Panc1 (cell line): Measurements from ENCODE around the gene HLCS. TPM values are rescaled to one million over a fixed set of nuclear protein-coding genes. Genes with fewer than 3 reads are reported as not detected.

Experiments used
- ATAC-seq: fragments of 200-7000 bp; cut with Tn5 transposase; 2 replicates; pipeline ENCODE4 v1.9.1; 2020; ENCODE audit warnings: mild to moderate bottlenecking, moderate library complexity
- BruUV-seq: library from RNA; stranded (reverse); fragments of 400-500 nt; replicated peaks from 2 replicates; lab custom pipeline; 2021; lab: Mats Ljungman, UMichigan
- CTCF ChIA-PET: fragments of 300-600 bp; sonication (Branson Sonifier 250); formaldehyde crosslinking; loops from one replicate; lab custom pipeline; 2022; ENCODE audit warnings: antibody characterized with exemption; lab: Charles Lee
- POLR2A ChIA-PET: fragments of 300-600 bp; sonication (Branson Sonifier 250); formaldehyde crosslinking; loops from one replicate; lab custom pipeline; 2022; ENCODE audit warnings: antibody characterized with exemption; lab: Charles Lee
- DNase-seq: peaks from one replicate; pipeline ENCODE4 v3.0.0-alpha.2; 2010; ENCODE audit warnings: low read depth, low spot score
- H3K27ac ChIP-seq: 2 replicates; pipeline ENCODE4 v1.5.1; 2011; ENCODE audit warnings: mild to moderate bottlenecking, low read length, inconsistent platforms
- H3K27me3 ChIP-seq: fragments of 200-500 bp; sonication (Bioruptor generic); 2 replicates; pipeline ENCODE4 v1.6.0; 2014; ENCODE audit warnings: low read length, inconsistent platforms; ENCODE audit not compliant: control insufficient read depth, insufficient read depth
- H3K36me3 ChIP-seq: fragments of 200-500 bp; sonication (Bioruptor generic); 2 replicates; pipeline ENCODE4 v1.5.1; 2014; ENCODE audit warnings: inconsistent platforms, mild to moderate bottlenecking, low read length, moderate library complexity; ENCODE audit not compliant: control insufficient read depth, insufficient read depth
- H3K4me1 ChIP-seq: 2 replicates; pipeline ENCODE4 v1.5.1; 2011; ENCODE audit warnings: inconsistent platforms, mild to moderate bottlenecking, low read length, moderate library complexity; ENCODE audit not compliant: control insufficient read depth, insufficient read depth
- H3K4me3 ChIP-seq, 2 experiments: 2 replicates each; pipeline ENCODE4 v1.5.1; 2011 to 2012; ENCODE audit warnings: low read depth in 2 of 2, low read length in 2 of 2, mild to moderate bottlenecking in 2 of 2, inconsistent platforms in 1 of 2, moderate library complexity in 1 of 2
- H3K9me3 ChIP-seq: fragments of 200-500 bp; sonication (Bioruptor generic); 2 replicates; pipeline ENCODE4 v1.5.1; 2014; ENCODE audit warnings: low read depth, mild to moderate bottlenecking, inconsistent platforms, low read length, moderate library complexity; ENCODE audit not compliant: control insufficient read depth, insufficient read depth
- CTCF ChIP-seq: fragments of 450-650 bp; IDR thresholded peaks from 2 replicates; pipeline ENCODE4 v1.5.1; 2017; ENCODE audit warnings: mild to moderate bottlenecking
- POLR2AphosphoS5 ChIP-seq: IDR thresholded peaks from 2 replicates; pipeline ENCODE4 v1.6.1; 2012; ENCODE audit warnings: mild to moderate bottlenecking, low read depth, low read length, moderate library complexity
- REST ChIP-seq, 2 experiments: IDR thresholded peaks; 2 replicates each; pipeline ENCODE4 v1.6.1; 2011 to 2012; ENCODE audit warnings: low read depth in 2 of 2, control low read depth in 1 of 2, low read length in 1 of 2, mild to moderate bottlenecking in 1 of 2, moderate library complexity in 1 of 2; ENCODE audit not compliant: insufficient read depth in 1 of 2
- SIN3A ChIP-seq: IDR thresholded peaks from 2 replicates; pipeline ENCODE4 v1.6.1; 2012; ENCODE audit warnings: low read depth, mild to moderate bottlenecking, low read length, moderate library complexity, borderline replicate concordance; ENCODE audit not compliant: insufficient read depth
- TCF7L2 ChIP-seq: IDR thresholded peaks from 2 replicates; pipeline ENCODE4 v1.6.1; 2011; ENCODE audit warnings: mild to moderate bottlenecking, low read depth, low read length, inconsistent platforms
- in situ Hi-C: cut with HindIII; loops from 2 replicates; pipeline ENCODE4 v1.10.0; 2016; ENCODE audit warnings: low sequenced_read_pairs, low pct_unique_long_range_greater_than_20kb
- intact Hi-C: fragments of 100-400 bp; cut with micrococcal nuclease; formaldehyde crosslinking; loops from one replicate; pipeline ENCODE4 v1.10.0; 2022; ENCODE audit not compliant: unreplicated experiment
- total RNA-seq: library from RNA; stranded (reverse); gene quantifications from one replicate; pipeline ENCODE4 v1.2.1, GENCODE V29; 2021; ENCODE audit not compliant: unreplicated experiment

The HLCS gene
- total RNA-seq, 1 experiment from 2014 or later: 15.3 TPM

DNA sequence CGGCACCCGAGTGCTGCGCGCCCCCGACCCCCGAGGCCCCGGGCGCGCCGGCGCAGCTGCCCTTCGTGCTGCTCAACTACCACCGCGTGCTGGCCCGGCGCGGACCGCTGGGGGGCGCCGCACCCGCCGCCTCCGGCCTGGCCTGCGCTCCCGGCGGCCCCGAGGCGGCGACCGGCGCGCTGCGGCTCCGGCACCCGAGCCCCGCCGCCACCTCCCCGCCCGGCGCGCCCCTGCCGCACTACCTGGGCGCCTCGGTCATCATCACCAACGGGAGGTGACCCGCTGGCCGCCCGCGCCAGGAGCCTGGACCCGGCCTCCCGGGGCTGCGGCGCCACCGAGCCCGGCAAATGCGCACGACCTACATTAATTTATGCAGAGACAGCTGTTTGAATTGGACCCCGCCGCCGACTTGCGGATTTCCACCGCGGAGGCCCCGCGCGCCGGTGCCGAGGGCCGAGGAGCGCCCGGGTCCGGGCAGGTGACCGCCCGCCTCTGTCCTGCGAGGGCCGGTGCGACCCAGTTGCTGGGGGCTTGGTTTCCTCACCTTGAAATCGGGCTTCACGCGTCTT lies 218.6 kb downstream of the HLCS start:
- in situ Hi-C loops: no loop called here
- BruUV-seq: no TSS peak
- no peak for DNase-seq
- Histone ChIP-seq H3K4me3 (peak overlapping the region; percentile 40 to 42), H3K27ac (peak overlapping the region; percentile 39), H3K36me3 (no peaks in the 10 kb centered on the region), H3K9me3 (no peaks in the 10 kb centered on the region), H3K4me1 (0 out of 2 replicates have a peak, but pooled peaks cover 3% of the 10 kb centered on the region), H3K27me3 (no peaks in the 10 kb centered on the region)
- CTCF ChIA-PET: interaction anchor here (0.6 to 0.9 kb wide), 3 partner anchors 11 to 180 kb away, joined by 3 to 9 read pairs (median 3); no protein-coding TSS in a partner anchor
- peak; percentile 97 for ATAC-seq
- TF ChIP-seq CTCF (peak; percentile 87), POLR2AphosphoS5 (no peak)
- POLR2A ChIA-PET: no interaction called here
- intact Hi-C loops: no loop called here

DNA sequence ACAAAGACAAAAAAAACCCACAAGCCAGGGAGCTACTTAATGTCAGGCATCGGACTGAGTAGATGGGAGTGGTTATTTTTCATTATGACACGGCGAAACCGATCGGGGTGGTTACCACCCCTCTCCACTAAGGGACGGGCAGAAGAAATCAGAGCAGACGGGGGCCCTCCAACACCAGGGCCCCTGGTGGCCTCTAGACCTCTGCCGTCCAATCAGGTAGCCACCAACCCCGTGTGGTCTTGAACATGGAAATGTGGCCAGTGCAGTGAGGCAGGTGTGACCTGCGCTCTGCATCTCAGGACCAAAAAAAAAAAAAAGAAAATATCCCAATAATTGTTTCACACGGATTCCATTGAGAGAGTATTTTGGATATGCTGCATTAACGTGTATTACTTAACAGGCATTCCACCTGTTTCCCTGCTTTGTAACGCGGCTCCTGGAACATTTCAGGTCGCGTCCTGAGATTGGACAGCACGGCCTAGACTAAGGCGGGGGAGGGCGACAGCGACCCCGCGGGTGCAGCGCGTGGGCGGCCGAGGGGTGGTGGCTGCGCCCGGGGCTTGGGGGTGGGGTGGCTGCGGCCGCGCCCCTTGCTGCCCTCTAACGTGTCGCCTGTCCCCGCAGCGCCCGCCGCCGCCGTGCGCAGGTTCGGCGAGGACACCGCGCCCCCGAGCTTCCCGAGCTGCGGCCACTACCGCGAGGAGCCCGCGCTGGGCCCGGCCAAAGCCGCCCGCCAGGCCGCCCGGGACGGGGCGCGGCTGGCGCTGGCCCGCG lies 219.2 kb downstream of the HLCS start:
- H3K27ac ChIP-seq: no peak overlapping the region
- ChIA-PET POLR2A (no interaction called here), CTCF (interaction anchor here (0.6 to 1.0 kb wide), 3 partner anchors 12 to 180 kb away, joined by 3 to 9 read pairs (median 3); no protein-coding TSS in a partner anchor)
- H3K27me3 ChIP-seq: no peaks in the 10 kb centered on the region
- DNase-seq: no peak
- intact Hi-C loops (no loop called here), in situ Hi-C loops (no loop called here)
- BruUV-seq: no TSS peak
- H3K36me3 ChIP-seq: no peaks in the 10 kb centered on the region
- 0 out of 2 replicates have a peak, but pooled peaks cover 3% of the 10 kb centered on the region for H3K4me1 ChIP-seq
- TF ChIP-seq SIN3A (no peak), REST (IDR thresholded peaks at IDR 0.05; ENCODE audit: insufficient read depth in 1 of 2, low read depth in 2 of 2, low read length in 1 of 2) (no peak), POLR2AphosphoS5 (no peak), CTCF (no peak), TCF7L2 (no peak)
- no peaks in the 10 kb centered on the region for H3K9me3 ChIP-seq
- H3K4me3 ChIP-seq: peak overlapping the region; percentile 28 to 38
- peak; percentile 80 for ATAC-seq
